WERI-Rb-1 (cell line): ENCODE measurements around the gene FNIP1.

ENCODE experiments used
- DNase-seq: peaks from one replicate; pipeline ENCODE4 v3.0.0-alpha.2; 2020
- H3K27ac ChIP-seq: fragments of 250-450 bp; sonication (Bioruptor Pico); 2 replicates; pipeline ENCODE4 v1.5.1; 2020; ENCODE audit warnings: mild to moderate bottlenecking, moderate library complexity
- H3K27me3 ChIP-seq: fragments of 250-450 bp; sonication (Bioruptor Pico); 2 replicates; pipeline ENCODE4 v1.5.1; 2021; ENCODE audit warnings: mild to moderate bottlenecking, low read depth, moderate library complexity; ENCODE audit not compliant: insufficient read depth, severe bottlenecking
- H3K36me3 ChIP-seq: fragments of 250-450 bp; sonication (Bioruptor Pico); 2 replicates; pipeline ENCODE4 v1.5.1; 2020; ENCODE audit warnings: mild to moderate bottlenecking, moderate library complexity
- H3K4me3 ChIP-seq: 2 replicates; pipeline ENCODE4 v1.5.1; 2011; ENCODE audit warnings: low read depth, mild to moderate bottlenecking, control low read depth, low read length
- H3K9me3 ChIP-seq: fragments of 250-450 bp; sonication (Bioruptor Pico); 2 replicates; pipeline ENCODE4 v1.5.1; 2021; ENCODE audit warnings: mild to moderate bottlenecking, moderate library complexity; ENCODE audit not compliant: severe bottlenecking
- CTCF ChIP-seq: IDR thresholded peaks from 2 replicates; pipeline ENCODE4 v1.5.1; 2011; ENCODE audit warnings: low read depth, mild to moderate bottlenecking, control low read depth, inconsistent platforms, low read length

Gene FNIP1

DNA sequence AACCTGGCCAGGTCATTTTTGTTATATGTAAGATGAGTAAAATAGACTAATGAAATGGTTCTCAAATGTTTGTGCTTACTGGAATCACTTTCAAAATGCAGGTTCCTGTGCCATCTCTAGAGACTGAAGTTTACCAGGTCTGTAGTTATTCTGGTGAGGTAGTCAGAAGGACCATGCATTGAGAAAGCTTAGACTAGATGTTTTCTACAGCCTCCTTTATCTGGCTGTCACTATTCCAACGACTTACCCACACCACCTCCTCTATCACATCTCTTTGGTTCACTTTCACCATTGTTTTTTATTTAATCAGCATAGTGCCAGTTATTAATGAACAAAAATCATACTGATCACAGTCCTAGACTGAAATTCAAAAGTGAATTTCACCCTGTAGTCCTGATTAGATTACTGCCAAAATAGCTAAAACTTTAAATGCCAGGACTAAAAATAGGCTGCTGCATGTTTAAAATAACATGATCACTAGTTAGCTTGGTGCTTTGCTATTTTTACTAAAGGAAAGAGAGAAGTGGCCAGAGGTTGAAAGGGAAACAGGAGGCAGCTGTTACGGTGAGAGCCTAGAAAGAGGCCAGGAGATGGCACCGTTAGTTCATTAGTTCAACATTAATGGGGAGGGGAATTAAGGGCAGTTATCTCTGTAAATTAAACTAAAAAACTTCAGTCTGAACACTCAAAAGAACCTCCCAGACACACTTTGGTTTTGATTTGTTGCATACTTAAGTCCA lies 13.9 kb upstream of the FNIP1 start:
- DNase-seq, result no peak
- no peaks in the 10 kb centered on the region for H3K36me3 ChIP-seq
- no peak overlapping the region for H3K4me3 ChIP-seq
- H3K27ac ChIP-seq, result no peak overlapping the region
- TF ChIP-seq CTCF, result peak; percentile 37; the same call in 1 of the 2 replicates
- H3K9me3 ChIP-seq, result no peaks in the 10 kb centered on the region
- no peaks in the 10 kb centered on the region for H3K27me3 ChIP-seq

- peak; percentile 37 for DNase-seq
- Histone ChIP-seq H3K27ac (peak overlapping the region; percentile 92), H3K27me3 (no peaks in the 10 kb centered on the region), H3K36me3 (peaks cover 7% of the 10 kb centered on the region), H3K9me3 (no peaks in the 10 kb centered on the region), H3K4me3 (peak overlapping the region; percentile 63)
- no peak for TF ChIP-seq CTCF
Observed at GRCh38 chr5:131795879-131796792, 681 bp downstream of the FNIP1 start.

DNA sequence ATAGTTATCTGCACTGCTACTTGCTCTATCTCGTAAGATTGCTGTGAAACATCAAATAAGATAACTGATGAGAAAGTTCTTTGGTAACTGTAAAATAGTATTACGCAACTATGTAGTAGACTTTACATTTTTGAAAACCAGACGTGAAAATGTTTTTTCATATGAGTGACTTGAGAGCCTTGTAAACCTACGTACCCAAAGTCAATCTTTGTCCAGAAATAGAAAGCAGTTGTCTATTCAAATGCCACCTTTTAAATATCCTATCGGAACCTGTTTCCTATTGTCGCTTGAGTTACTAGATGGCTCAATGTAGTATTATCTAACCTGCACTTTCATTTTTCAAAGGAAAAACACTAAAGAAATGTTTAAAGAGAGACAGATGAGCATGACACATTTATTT lies 1.6 kb downstream of the FNIP1 start:
- Histone ChIP-seq H3K9me3 (no peaks in the 10 kb centered on the region), H3K36me3 (peaks cover 7% of the 10 kb centered on the region), H3K27me3 (no peaks in the 10 kb centered on the region), H3K27ac (no peak overlapping the region), H3K4me3 (no peak overlapping the region)
- DNase-seq, result no peak
- TF ChIP-seq CTCF, result no peak

- no peak overlapping the region for H3K4me3 ChIP-seq
- no peak for TF ChIP-seq CTCF
- H3K27me3 ChIP-seq, result no peaks in the 10 kb centered on the region
- no peaks in the 10 kb centered on the region for H3K9me3 ChIP-seq
- no peak for DNase-seq
- H3K27ac ChIP-seq, result no peak overlapping the region
- peaks cover 7% of the 10 kb centered on the region for H3K36me3 ChIP-seq
Observed at GRCh38 chr5:131794586-131794985, 2.2 kb downstream of the FNIP1 start.

DNA sequence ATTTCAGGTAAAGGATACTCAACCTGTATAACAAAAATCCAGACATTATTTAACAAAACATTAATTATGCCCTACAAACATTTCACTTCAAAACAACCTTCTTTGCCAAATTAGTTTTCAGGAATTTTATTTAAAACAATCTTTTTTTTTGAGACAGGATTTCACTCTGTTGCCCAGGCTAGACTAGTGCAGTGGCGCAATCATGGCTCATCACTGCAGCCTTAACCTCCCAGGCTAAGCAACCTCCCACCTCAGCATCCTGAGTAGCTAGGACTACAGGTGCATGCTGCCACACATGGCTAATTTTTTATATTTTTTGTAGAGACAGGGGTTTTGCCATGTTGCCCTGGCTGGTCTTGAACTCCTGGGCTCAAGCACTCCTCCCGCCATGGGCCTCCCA lies 3.9 kb downstream of the FNIP1 start:
- no peak for TF ChIP-seq CTCF
- no peak for DNase-seq
- Histone ChIP-seq H3K36me3 (peaks cover 7% of the 10 kb centered on the region), H3K4me3 (no peak overlapping the region), H3K27ac (no peak overlapping the region), H3K27me3 (no peaks in the 10 kb centered on the region), H3K9me3 (no peaks in the 10 kb centered on the region)
